Measurements from ENCODE around the gene CSAD. TPM values are rescaled to one million over a fixed set of nuclear protein-coding genes. Genes with fewer than 3 reads are reported as not detected.

Gene CSAD
- total and polyA plus RNA-seq, 2 of the 13 experiments (the other 11 are each of a cell fraction or from before 2014, with no cell fraction given): 7.2 to 23.5 TPM

- TF ChIP-seq CREB3 (CRISPR knock-in tag; IDR thresholded peaks at IDR 0.05) (no peak), HDAC6 (IDR thresholded peaks at IDR 0.05; ENCODE audit: low read depth, low read length) (no peak), TAF1 (CRISPR knock-in tag; IDR thresholded peaks at IDR 0.05) (0 out of 2 replicates have a peak, but pooled peaks have one; percentile 14), ZBED4 (CRISPR knock-in tag; IDR thresholded peaks at IDR 0.05; ENCODE audit: borderline replicate concordance) (no peak), ZNF12 (CRISPR knock-in tag; IDR thresholded peaks at IDR 0.05) (no peak), ZNF770 (CRISPR knock-in tag; IDR thresholded peaks at IDR 0.05) (peak; percentile 56; the same call in 1 of the 2 replicates), NPAS2 (CRISPR knock-in tag; IDR thresholded peaks at IDR 0.05; ENCODE audit: borderline replicate concordance) (no peak), PHF8 (CRISPR knock-in tag; IDR thresholded peaks at IDR 0.05) (peak; percentile 28; the same call in 1 of the 2 replicates), ZNF552 (CRISPR knock-in tag; IDR thresholded peaks at IDR 0.05; ENCODE audit: borderline replicate concordance) (no peak), SALL1 (CRISPR knock-in tag; IDR thresholded peaks at IDR 0.05) (peak; percentile 25; the same call in 1 of the 2 replicates), PHF21A (CRISPR knock-in tag; IDR thresholded peaks at IDR 0.05) (0 out of 2 replicates have a peak, but pooled peaks have one; percentile 9), NKX3-1 (CRISPR knock-in tag; IDR thresholded peaks at IDR 0.05) (no peak), RARG (CRISPR knock-in tag; IDR thresholded peaks at IDR 0.05; ENCODE audit: low read depth) (no peak), STAT6 (CRISPR knock-in tag; IDR thresholded peaks at IDR 0.05; ENCODE audit: borderline replicate concordance) (no peak), ZNF7 (CRISPR knock-in tag; IDR thresholded peaks at IDR 0.05) (no peak), UBTF (CRISPR knock-in tag; IDR thresholded peaks at IDR 0.05) (no peak)
Observed at GRCh38 chr12:53161119-53161911, 19.4 kb downstream of the CSAD start (continued).

All from HepG2 (cell line).